A549 (cell line): ENCODE measurements around the gene CLPSL2.

ENCODE experiments used
- CHD2 ChIP-seq: fragments of 150-350 bp; IDR thresholded peaks from 2 replicates; pipeline ENCODE4 v1.6.1; 2014; ENCODE audit warnings: low read length; ENCODE audit not compliant: partially characterized antibody
- CTCF ChIP-seq: fragments of >200 bp; sonication (Bioruptor Twin); formaldehyde crosslinking; IDR thresholded peaks from 3 replicates; pipeline ENCODE4 v1.5.1; 2016
- EP300 ChIP-seq, 2 experiments: fragments of >200 bp; sonication (Bioruptor Twin); formaldehyde crosslinking; IDR thresholded peaks; 2 replicates in 1 of 2; 3 replicates in 1 of 2; pipeline ENCODE4 v1.6.1; 2016 to 2017
- MAFK ChIP-seq: fragments of 450-650 bp; IDR thresholded peaks from 2 replicates; pipeline ENCODE4 v1.6.1; 2014; ENCODE audit not compliant: partially characterized antibody
- MYC ChIP-seq: IDR thresholded peaks from 2 replicates; pipeline ENCODE4 v1.6.1; 2012; ENCODE audit warnings: mild to moderate bottlenecking, inconsistent platforms, low read length, improper control_type of control experiment, borderline replicate concordance
- NPAS2 ChIP-seq: fragments of 250-450 bp; sonication (Bioruptor Pico); IDR thresholded peaks from 2 replicates; pipeline ENCODE4 v1.8.0; 2022; ENCODE audit warnings: mild to moderate bottlenecking, moderate library complexity, borderline replicate concordance
- RNF2 ChIP-seq: fragments of 200-600 bp; sonication (generic); IDR thresholded peaks from 2 replicates; pipeline ENCODE4 v1.6.1; 2016; ENCODE audit warnings: low read depth, mild to moderate bottlenecking, antibody characterized with exemption, moderate library complexity, borderline replicate concordance
- TP53 ChIP-seq: fragments of 250-450 bp; sonication (Bioruptor Pico); IDR thresholded peaks from 2 replicates; pipeline ENCODE4 v1.5.0; 2021; ENCODE audit warnings: mild to moderate bottlenecking, moderate library complexity
- ZNF302 ChIP-seq: fragments of 250-450 bp; sonication (Bioruptor Pico); IDR thresholded peaks from 2 replicates; pipeline ENCODE4 v1.9.0; 2021; ENCODE audit warnings: inconsistent platforms, mild to moderate bottlenecking, moderate library complexity
- TF ChIP-seq, protein P1 (sequence below): IDR thresholded peaks from 2 replicates; pipeline ENCODE4 v1.6.1; 2012

GRCh38 chr6:35736982-35737412, 39.4 kb upstream of the CLPSL2 start, which contains the start of gene ARMC12:
- TF ChIP-seq EP300 (IDR thresholded peaks at IDR 0.05) = no peak
- no peak for TF ChIP-seq CTCF
- TF ChIP-seq ZNF302 (CRISPR knock-in tag) = no peak
- TF ChIP-seq CHD2 = no peak
- no peak for TF ChIP-seq NPAS2 (CRISPR knock-in tag)
- TF ChIP-seq RNF2 = no peak
- TF ChIP-seq MYC = no peak
- TF ChIP-seq, protein P1, sequence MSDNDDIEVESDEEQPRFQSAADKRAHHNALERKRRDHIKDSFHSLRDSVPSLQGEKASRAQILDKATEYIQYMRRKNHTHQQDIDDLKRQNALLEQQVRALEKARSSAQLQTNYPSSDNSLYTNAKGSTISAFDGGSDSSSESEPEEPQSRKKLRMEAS = no peak
- TF ChIP-seq TP53 = no peak
- no peak for TF ChIP-seq MAFK
